ENCODE measurements around the gene HNRNPA1. TPM values are rescaled to one million over a fixed set of nuclear protein-coding genes. Genes with fewer than 3 reads are reported as not detected.

HNRNPA1 gene
- total and polyA plus RNA-seq, 2 of the 4 experiments (the other 2 are of a cell fraction) = 747 to 1,409 TPM

DNA sequence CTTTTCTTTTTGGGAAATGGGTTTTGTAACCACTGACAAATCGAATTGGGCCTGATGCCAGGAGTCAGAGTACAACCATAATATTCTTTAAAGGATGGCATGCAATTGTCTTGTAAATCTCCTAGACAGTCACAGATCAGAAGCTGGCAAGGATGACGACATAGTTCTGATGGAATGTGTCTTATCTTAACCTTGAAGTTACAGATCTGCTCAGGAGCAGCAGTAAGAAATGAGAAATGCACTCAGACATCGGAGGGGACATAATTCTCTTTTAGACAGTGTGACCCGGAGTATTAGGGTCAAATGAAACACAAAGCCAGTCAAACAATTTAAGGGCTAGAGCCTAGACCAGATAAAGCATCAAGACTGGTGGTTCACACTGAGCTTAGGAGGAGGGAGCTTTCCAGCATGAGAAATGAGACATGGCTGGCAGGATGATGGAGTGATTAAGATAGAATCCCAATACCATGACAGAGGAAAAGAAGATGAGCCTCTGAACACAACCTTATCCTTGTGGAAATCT is 18.1 kb upstream of the HNRNPA1 start:
- peak overlapping the region; percentile 27; the same call in 1 of the 2 replicates for H3K56ac ChIP-seq (ENCODE audit: extremely low read depth, insufficient read depth, low read length)
- peak; percentile 25 for ATAC-seq (ENCODE audit: low read depth)
- peaks cover 17% of the 10 kb centered on the region for H3K4me1 ChIP-seq (ENCODE audit: control insufficient read depth, insufficient read depth, low read length)
- H3K36me3 ChIP-seq (ENCODE audit: control insufficient read depth, insufficient read depth, low read length) = peaks cover under 1% of the 10 kb centered on the region; the same call in 1 of the 2 replicates
- peaks cover under 1% of the 10 kb centered on the region for H3K9me1 ChIP-seq (ENCODE audit: insufficient read depth, low read length)
- in situ Hi-C loops (cut with MboI; ENCODE audit: low sequenced_read_pairs) (no loop called here), dilution Hi-C loops (cut with HindIII; ENCODE audit: low sequenced_read_pairs, unreplicated experiment) (no loop called here), intact Hi-C loops (cut with micrococcal nuclease) (no loop called here)
- H2AFZ ChIP-seq (replicated peaks; ENCODE audit: low read length, poor library complexity) = no peak overlapping the region
- peak overlapping the region; percentile 58 for H3K18ac ChIP-seq (ENCODE audit: low read depth, low read length)
- H3K4ac ChIP-seq (ENCODE audit: low read depth, low read length) = peak overlapping the region; percentile 90; the same call in 1 of the 2 replicates
- POLR2A ChIA-PET (ENCODE audit: unreplicated experiment) = interaction anchor here (1.0 kb wide), 1 partner anchor 18 kb away, joined by 4 read pairs; the partner anchor contains the start of gene HNRNPA1
- H3K14ac ChIP-seq (replicated peaks; ENCODE audit: low read depth, low read length) = peak overlapping the region; percentile 94
- no peaks in the 10 kb centered on the region for H4K20me1 ChIP-seq (ENCODE audit: insufficient read depth, low read length)
- peak overlapping the region; percentile 33; the same call in 1 of the 3 replicates for H2BK15ac ChIP-seq (ENCODE audit: low read depth, low read length)
- H4K8ac ChIP-seq (ENCODE audit: low read depth in 2 of 2, low read length in 2 of 2) = peak overlapping the region; percentile 5 to 68; a peak in 2 of 4 replicates
- CTCF ChIA-PET = interaction anchor here (1.0 kb wide), 2 partner anchors 11 to 22 kb away, joined by 3 to 4 read pairs; no protein-coding TSS in a partner anchor
- H3K9me3 ChIP-seq (ENCODE audit: control insufficient read depth, insufficient read depth, low read length) = no peaks in the 10 kb centered on the region
- peak overlapping the region; percentile 57; the same call in 1 of the 2 replicates for H2AK5ac ChIP-seq (ENCODE audit: low read depth, low read length)
- H3K79me1 ChIP-seq (ENCODE audit: low read depth in 1 of 2, low read length in 2 of 2) = peaks cover 12 to 68% of the 10 kb centered on the region in 2 experiments
- peak overlapping the region; percentile 58; the same call in 1 of the 2 replicates for H4K91ac ChIP-seq (ENCODE audit: insufficient read depth, low read depth, low read length)
- WGBS, 2 experiments (ENCODE audit: extremely low coverage in 2 of 2, insufficient read length in 1 of 2) = no CpG with 5 or more reads among the region's 4 CpGs
- peak overlapping the region; percentile 96 for H2BK5ac ChIP-seq (ENCODE audit: low read depth, low read length, poor library complexity, severe bottlenecking)
- peak overlapping the region; percentile 77 for H2BK20ac ChIP-seq (ENCODE audit: low read depth, low read length)
- peak overlapping the region; percentile 74; the same call in 1 of the 2 replicates for H3K27ac ChIP-seq (ENCODE audit: insufficient read depth, low read length)
- H3K27me3 ChIP-seq (ENCODE audit: control insufficient read depth, insufficient read depth, low read length) = no peaks in the 10 kb centered on the region
- TF ChIP-seq CEBPB (IDR thresholded peaks at IDR 0.05; ENCODE audit: low read depth, low read length) = peak; percentile 88
- TF ChIP-seq MAFK (IDR thresholded peaks at IDR 0.05; ENCODE audit: low read depth, low read length) = no peak
- TF ChIP-seq MAZ (IDR thresholded peaks at IDR 0.05; ENCODE audit: borderline replicate concordance, low read depth, low read length) = no peak
- TF ChIP-seq SMC3 (IDR thresholded peaks at IDR 0.05; ENCODE audit: low read depth, low read length) = no peak
- H2AK9ac ChIP-seq (replicated peaks; ENCODE audit: low read depth, low read length, poor library complexity) = no peak overlapping the region
- BruUV-seq (replicated peaks) = no TSS peak
- peak overlapping the region; percentile 84 for H3K23ac ChIP-seq (ENCODE audit: low read depth, low read length)
- peak overlapping the region; percentile 90 for H3K4me2 ChIP-seq (ENCODE audit: low read depth, low read length)
- DNase-seq = peak; percentile 61
- H4K5ac ChIP-seq (ENCODE audit: low read depth, low read length) = peak overlapping the region; percentile 62; the same call in 1 of the 2 replicates
- H2BK120ac ChIP-seq (ENCODE audit: low read depth, low read length) = peak overlapping the region; percentile 87
- peak overlapping the region; percentile 18; the same call in 1 of the 2 replicates for H3K9ac ChIP-seq (ENCODE audit: low read depth, low read length)
- H3K4me3 ChIP-seq (ENCODE audit: insufficient read depth, low read depth, low read length) = no peak overlapping the region

All from IMR-90 (cell line).